GM20431 (cell line): ENCODE data around the gene ERO1B.
"Not testable (repeated sequence)": the region's sequence is repeated elsewhere in the genome, so short reads cannot be mapped to it uniquely, and the experiment has no call there.

Experiments used
- in situ Hi-C: fragments of 300-500 bp; cut with MseI, MboI; formaldehyde crosslinking; loops from one replicate; pipeline ENCODE4 v1.15.0; 2020; ENCODE audit warnings: low sequenced_read_pairs; ENCODE audit not compliant: unreplicated experiment

The ERO1B gene, protein sequence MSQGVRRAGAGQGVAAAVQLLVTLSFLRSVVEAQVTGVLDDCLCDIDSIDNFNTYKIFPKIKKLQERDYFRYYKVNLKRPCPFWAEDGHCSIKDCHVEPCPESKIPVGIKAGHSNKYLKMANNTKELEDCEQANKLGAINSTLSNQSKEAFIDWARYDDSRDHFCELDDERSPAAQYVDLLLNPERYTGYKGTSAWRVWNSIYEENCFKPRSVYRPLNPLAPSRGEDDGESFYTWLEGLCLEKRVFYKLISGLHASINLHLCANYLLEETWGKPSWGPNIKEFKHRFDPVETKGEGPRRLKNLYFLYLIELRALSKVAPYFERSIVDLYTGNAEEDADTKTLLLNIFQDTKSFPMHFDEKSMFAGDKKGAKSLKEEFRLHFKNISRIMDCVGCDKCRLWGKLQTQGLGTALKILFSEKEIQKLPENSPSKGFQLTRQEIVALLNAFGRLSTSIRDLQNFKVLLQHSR

DNA sequence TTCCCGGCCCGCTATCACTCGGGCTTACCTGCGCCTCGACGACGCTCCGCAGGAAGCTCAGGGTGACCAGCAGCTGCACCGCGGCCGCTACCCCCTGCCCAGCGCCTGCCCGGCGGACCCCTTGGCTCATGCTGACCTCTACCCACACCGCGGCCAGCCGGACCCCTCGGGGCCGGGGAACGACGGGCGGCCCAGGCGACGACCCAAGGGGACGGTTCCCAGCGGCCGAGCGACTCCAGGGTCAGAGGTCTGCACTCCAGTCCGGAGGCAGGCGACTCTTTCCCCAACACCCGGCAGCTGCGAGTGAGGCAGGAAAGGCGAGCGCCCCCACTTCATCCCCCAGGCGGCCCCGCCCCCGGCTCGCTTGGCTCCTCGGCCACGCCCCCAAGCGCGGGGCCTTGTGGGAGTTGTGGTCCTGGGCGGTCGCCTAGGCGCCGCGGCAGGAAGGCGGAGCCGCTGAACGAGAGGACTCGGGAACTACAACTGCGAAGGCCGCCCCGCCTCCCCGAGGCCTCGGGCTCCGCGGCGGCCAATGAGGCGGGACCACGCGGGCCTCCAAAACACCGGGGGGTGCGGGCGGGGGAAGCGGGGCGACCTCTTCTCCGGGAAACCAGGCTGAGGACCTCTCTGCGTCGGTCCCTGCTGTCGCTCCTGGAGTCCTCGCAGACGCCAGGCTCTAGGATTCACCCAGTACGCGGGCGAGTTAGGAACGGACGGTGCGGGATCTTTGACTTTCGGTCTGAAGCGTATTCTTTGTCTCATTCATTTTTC is at the start of gene ERO1B:
Gene ERO1B (minus strand): TSS at position 305 of the 771 bp plus-strand sequence. CDS start 175 bp downstream, at position 130.
- in situ Hi-C loops, result no loop called here

GRCh38 chr1:236331412-236331811 is 49.7 kb upstream of the ERO1B start:
- in situ Hi-C loops, result not testable (repeated sequence)

GRCh38 chr1:236326432-236326831 is 44.7 kb upstream of the ERO1B start:
- in situ Hi-C loops, result no loop called here

- in situ Hi-C loops, result no loop called here
Observed at GRCh38 chr1:236325567-236325966, 43.8 kb upstream of the ERO1B start.

DNA sequence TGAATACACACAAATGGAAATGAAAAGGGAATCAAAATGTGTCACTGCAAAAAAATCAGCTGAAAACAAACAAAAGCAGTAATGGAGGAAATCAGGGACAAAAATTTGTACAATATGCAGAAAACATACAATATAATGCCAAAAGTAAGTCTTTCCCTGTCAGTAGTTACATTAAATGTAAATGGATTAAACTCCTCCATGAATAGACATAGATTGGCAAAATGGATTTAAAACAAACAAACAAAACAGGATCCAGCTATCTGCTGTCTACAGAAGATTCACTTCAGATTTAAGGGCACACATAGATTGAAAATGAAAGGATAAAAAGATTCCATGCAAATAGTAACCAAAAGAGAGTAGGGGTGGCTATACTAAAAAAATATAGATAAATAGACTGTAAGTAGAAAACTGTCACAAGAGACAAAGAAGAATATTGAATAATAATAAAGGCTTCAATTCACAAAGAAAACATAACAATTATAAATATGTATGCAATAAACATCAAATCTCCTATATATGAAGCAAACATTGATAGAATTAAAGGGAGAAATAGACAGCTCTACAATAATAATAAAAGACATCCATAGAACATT is 42.2 kb upstream of the ERO1B start:
- in situ Hi-C loops, result loop anchor here (25.0 kb wide), 1 partner anchor 212 kb away; no protein-coding TSS in a partner anchor

DNA sequence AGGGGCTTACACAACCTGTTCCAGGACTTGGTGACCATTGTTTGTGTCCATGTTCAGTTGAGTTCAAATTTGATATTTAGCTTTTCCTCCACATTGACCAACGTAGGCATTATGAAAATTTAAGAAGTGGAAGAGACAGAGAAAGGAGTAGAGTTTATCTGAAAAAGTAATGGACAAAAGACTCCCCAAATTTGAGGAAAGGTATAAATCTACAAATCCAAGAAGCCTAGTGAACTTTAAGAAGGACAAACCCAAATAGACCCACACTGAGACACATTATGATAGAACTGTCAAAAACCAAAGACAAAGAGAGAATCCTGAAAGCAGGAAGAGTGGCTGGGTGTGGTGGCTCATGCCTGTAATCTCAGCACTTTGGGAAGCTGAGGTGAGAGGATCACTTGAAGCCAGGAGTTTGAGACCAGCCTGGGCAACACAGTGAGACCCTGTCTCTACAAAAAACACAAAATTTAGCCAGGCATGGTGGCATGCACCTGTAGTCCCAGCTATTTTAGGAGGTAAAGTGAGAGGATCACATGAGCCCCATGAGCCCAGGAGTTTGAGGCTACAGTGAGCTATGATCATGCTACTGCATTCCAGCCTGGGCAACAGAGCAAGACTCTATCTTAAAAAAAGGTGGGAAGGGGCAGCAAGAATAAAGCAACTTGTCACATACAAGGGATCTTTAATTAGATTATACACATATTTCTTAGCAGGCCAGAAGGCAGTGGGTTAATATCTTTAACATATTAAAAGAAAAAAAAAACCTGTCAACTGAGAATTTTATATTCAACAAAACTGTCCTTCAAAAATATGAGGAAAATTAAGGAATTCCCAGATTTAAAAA is 41.0 kb upstream of the ERO1B start:
- in situ Hi-C loops, result loop anchor here (25.0 kb wide), 1 partner anchor 210 kb away; no protein-coding TSS in a partner anchor

GRCh38 chr1:236321101-236321500 is 39.3 kb upstream of the ERO1B start:
- in situ Hi-C loops, result loop anchor here (25.0 kb wide), 1 partner anchor 209 kb away; no protein-coding TSS in a partner anchor

- in situ Hi-C loops, result loop anchor here (25.0 kb wide), 1 partner anchor 208 kb away; no protein-coding TSS in a partner anchor
Observed at GRCh38 chr1:236320671-236321070, 38.9 kb upstream of the ERO1B start.

DNA sequence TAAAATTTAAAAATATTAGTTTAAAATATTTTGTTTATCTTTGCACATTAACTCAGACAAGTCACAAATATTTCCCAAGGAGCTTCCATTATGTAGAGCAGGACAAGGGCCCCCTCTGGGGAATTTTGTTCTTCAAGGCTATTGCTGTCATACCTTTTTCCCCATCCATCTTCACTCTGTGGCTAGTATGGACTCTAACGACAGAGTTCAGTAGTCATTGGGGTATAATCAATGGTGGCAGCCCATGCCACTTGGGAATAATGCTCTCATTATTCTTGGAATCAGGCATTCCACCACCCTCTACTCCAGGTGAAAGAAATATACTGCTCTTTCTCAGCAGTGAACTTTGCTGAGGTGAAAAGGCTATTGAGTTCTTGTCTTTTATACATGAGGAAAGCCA is 38.5 kb upstream of the ERO1B start:
- in situ Hi-C loops, result loop anchor here (25.0 kb wide), 1 partner anchor 208 kb away; no protein-coding TSS in a partner anchor

GRCh38 chr1:236316437-236316836 is 34.7 kb upstream of the ERO1B start:
- in situ Hi-C loops, result loop anchor here (25.0 kb wide), 1 partner anchor 204 kb away; no protein-coding TSS in a partner anchor

DNA sequence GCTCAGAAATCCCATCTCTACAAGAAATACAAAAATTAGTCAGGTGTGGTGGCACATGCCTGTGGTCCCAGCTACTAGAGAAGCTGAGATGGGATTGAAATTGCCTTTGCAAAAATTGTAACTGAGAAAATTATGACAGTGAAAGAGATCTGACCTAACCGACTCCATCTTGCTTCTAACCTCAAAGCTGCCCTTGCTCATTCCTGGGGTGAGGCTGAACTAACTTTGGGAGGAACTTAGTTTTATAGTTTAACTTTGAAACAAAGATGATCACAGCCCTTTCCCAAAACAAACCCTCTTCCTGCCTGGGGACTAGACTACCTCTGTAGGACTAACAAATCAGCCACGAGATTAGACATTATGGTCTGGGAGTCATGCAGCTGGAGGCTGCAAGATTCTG is 33.8 kb upstream of the ERO1B start:
- in situ Hi-C loops, result loop anchor here (25.0 kb wide), 1 partner anchor 203 kb away; no protein-coding TSS in a partner anchor

DNA sequence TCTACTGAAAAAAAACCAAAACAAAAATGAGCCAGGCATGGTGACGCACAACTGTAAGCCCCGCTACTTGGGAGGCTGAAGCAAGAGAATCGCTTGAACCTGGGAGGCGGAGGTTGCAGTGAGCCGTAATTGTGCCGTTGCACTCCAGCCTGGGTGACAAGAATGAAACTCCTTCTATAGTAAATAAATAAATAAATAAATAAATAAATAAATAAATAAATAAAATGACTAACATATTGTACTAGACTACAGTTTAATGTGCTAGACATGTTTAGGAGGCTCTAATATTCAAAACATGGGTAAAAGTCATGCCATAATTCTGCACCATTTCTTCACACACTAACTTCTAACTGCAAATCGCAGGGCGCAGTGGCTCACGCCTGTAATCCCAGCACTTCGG is 33.3 kb upstream of the ERO1B start:
- in situ Hi-C loops, result loop anchor here (25.0 kb wide), 1 partner anchor 203 kb away; no protein-coding TSS in a partner anchor

GRCh38 chr1:236314050-236314449 is 32.3 kb upstream of the ERO1B start:
- in situ Hi-C loops, result loop anchor here (25.0 kb wide), 1 partner anchor 202 kb away; no protein-coding TSS in a partner anchor

DNA sequence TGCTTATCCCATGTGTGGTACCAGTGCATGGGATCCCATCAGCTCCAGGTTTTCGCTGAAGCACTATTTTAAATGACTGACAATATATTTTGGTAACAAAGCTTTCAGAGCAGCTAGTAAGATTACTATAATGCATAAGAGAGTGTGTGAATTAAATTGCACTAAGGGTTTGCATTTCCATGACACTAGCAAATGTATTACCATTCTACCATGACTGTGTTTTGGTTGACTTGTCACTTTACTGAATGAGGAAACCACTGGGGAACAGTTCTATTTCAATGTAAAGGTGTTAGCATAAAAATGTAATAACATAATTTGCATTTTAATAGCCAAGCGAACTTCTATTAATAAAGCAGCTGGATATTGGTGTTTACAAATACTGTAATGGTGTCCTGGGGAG is 31.7 kb upstream of the ERO1B start:
- in situ Hi-C loops, result loop anchor here (25.0 kb wide), 1 partner anchor 201 kb away; no protein-coding TSS in a partner anchor

DNA sequence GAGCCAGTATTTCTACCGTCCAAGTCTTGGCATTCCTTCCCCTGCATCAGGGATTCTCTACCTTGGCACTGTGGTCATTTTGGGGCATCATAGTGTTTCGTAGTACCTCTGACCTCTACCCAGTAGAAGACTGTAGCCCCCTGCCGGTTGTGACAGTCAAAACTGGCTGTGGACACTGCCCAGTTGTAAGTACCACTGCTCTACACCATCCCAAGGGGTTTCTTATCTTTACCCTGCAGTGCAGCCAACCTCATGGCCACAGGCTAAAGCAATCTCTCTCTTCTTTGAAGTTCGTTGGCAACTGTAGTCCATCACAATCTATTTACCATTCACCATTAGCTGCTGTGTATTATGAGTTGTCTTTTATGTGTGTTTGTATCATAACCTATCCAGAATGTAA is 29.3 kb upstream of the ERO1B start:
- in situ Hi-C loops, result loop anchor here (25.0 kb wide), 1 partner anchor 199 kb away; no protein-coding TSS in a partner anchor

GRCh38 chr1:236308827-236309226 is 27.1 kb upstream of the ERO1B start:
- in situ Hi-C loops, result loop anchor here (25.0 kb wide), 1 partner anchor 197 kb away; no protein-coding TSS in a partner anchor

GRCh38 chr1:236307435-236307834 is 25.7 kb upstream of the ERO1B start:
- in situ Hi-C loops, result loop anchor here (25.0 kb wide), 1 partner anchor 195 kb away; no protein-coding TSS in a partner anchor

DNA sequence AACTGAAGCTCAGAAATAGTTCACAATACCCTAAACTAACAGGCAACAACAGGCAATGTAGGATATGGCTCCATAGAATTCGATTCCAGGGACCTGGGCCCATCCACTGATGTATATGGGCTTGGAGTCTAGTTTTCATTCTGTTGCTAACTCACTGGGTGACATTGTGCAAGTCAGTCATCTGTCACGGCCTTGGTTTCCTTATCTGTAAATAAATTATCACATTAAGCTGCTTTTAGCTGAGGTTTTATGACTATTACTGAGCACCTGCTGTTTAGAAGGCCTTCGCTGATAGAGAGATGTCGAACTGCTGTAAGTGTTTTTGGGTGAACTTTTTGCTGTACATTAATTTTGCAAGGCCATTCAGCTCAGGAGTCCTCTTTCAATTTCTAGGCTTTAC is 22.9 kb upstream of the ERO1B start:
- in situ Hi-C loops, result loop anchor here (25.0 kb wide), 1 partner anchor 192 kb away; no protein-coding TSS in a partner anchor

- in situ Hi-C loops, result loop anchor here (25.0 kb wide), 1 partner anchor 191 kb away; no protein-coding TSS in a partner anchor
Observed at GRCh38 chr1:236303675-236304074, 21.9 kb upstream of the ERO1B start.
